CD14-positive monocyte (primary cell): Measurements from ENCODE around the gene SLMAP. TPM values are rescaled to one million over a fixed set of nuclear protein-coding genes. Genes with fewer than 3 reads are reported as not detected.

Source experiments
- DNase-seq, 3 donors: peaks; one replicate each; pipeline ENCODE4 v3.0.0-alpha.2; 2011 to 2022
- H2AFZ ChIP-seq: 2 replicates; pipeline ENCODE4 v1.6.0; 2012; ENCODE audit warnings: mild to moderate bottlenecking, low read depth, low read length, inconsistent platforms; ENCODE audit not compliant: insufficient read depth, poor library complexity, severe bottlenecking
- H3K27ac ChIP-seq, 2 donors: 1 replicate in 1 of 2; 2 replicates in 1 of 2; pipeline ENCODE4 v1.5.1; 2012 to 2013; ENCODE audit warnings: low read length in 2 of 2, control low read depth in 1 of 2, inconsistent platforms in 1 of 2, low read depth in 1 of 2, mild to moderate bottlenecking in 1 of 2
- H3K27me3 ChIP-seq, 2 donors: one replicate each; pipeline versions ENCODE4 v1.6.0 to v1.6.1; 2011 to 2013; ENCODE audit warnings: low read length in 2 of 2; ENCODE audit not compliant: control insufficient read depth in 2 of 2, insufficient read depth in 2 of 2
- H3K36me3 ChIP-seq, 2 donors: replicated peaks in 1 of 2; 1 replicate in 1 of 2; 2 replicates in 1 of 2; pipeline versions ENCODE4 v1.5.1 to v1.6.1; 2012 to 2013; ENCODE audit warnings: low read length in 2 of 2, control low read depth in 1 of 2, inconsistent platforms in 1 of 2, mild to moderate bottlenecking in 1 of 2; ENCODE audit not compliant: insufficient read depth in 2 of 2, control insufficient read depth in 1 of 2
- H3K4me1 ChIP-seq, 2 donors: 1 replicate in 1 of 2; 2 replicates in 1 of 2; pipeline versions ENCODE4 v1.5.1 to v1.6.1; 2012 to 2013; ENCODE audit warnings: low read length in 2 of 2, control low read depth in 1 of 2, inconsistent platforms in 1 of 2, mild to moderate bottlenecking in 1 of 2, moderate library complexity in 1 of 2; ENCODE audit not compliant: insufficient read depth in 2 of 2, control insufficient read depth in 1 of 2
- H3K4me2 ChIP-seq: replicated peaks from 2 replicates; pipeline ENCODE3; 2012; ENCODE audit warnings: low read length, moderate library complexity, mild to moderate bottlenecking; ENCODE audit not compliant: poor library complexity, severe bottlenecking; ENCODE audit errors: extremely low read depth
- H3K4me3 ChIP-seq, 3 experiments: fragments of 200-600 bp in 1 of 3; sonication (generic) in 1 of 3; replicated peaks in 1 of 3; 1 replicate in 2 of 3; 2 replicates in 1 of 3; pipeline ENCODE4 v1.5.1; 2011 to 2013; ENCODE audit warnings: low read length in 3 of 3, mild to moderate bottlenecking in 3 of 3, control low read depth in 2 of 3, low read depth in 2 of 3, inconsistent platforms in 1 of 3, moderate library complexity in 1 of 3
- H3K79me2 ChIP-seq: 2 replicates; pipeline ENCODE4 v1.6.0; 2012; ENCODE audit warnings: mild to moderate bottlenecking, control low read depth, inconsistent platforms, low read length, moderate library complexity; ENCODE audit not compliant: insufficient read depth
- H3K9ac ChIP-seq: 2 replicates; pipeline ENCODE4 v1.6.0; 2017; ENCODE audit warnings: low read length, mild to moderate bottlenecking; ENCODE audit not compliant: insufficient read depth, poor library complexity, severe bottlenecking
- H3K9me3 ChIP-seq, 2 donors: replicated peaks in 1 of 2; 1 replicate in 1 of 2; 2 replicates in 1 of 2; pipeline versions ENCODE4 v1.5.1 to v1.6.1; 2012 to 2013; ENCODE audit warnings: low read length in 2 of 2, control low read depth in 1 of 2; ENCODE audit not compliant: control insufficient read depth in 1 of 2, insufficient read depth in 1 of 2
- H4K20me1 ChIP-seq: 2 replicates; pipeline ENCODE4 v1.6.0; 2012; ENCODE audit warnings: mild to moderate bottlenecking, low read length, control low read depth, moderate library complexity; ENCODE audit not compliant: insufficient read depth
- H3K27ac Mint-ChIP-seq, 7 donors: one replicate each; pipeline ENCODE4 v1.8.0; 2020; ENCODE audit warnings: mild to moderate bottlenecking in 7 of 7, mixed read lengths in 7 of 7, moderate library complexity in 6 of 7, inconsistent platforms in 2 of 7
- H3K27me3 Mint-ChIP-seq, 3 donors: one replicate each; pipeline ENCODE4 v1.8.0; 2021 to 2022; ENCODE audit warnings: low read depth in 3 of 3, mild to moderate bottlenecking in 3 of 3, mixed read lengths in 3 of 3, moderate library complexity in 3 of 3, inconsistent platforms in 1 of 3
- H3K36me3 Mint-ChIP-seq, 2 donors: one replicate each; pipeline ENCODE4 v1.8.0; 2020; ENCODE audit warnings: mixed read lengths in 2 of 2, inconsistent platforms in 1 of 2, mild to moderate bottlenecking in 1 of 2
- H3K4me1 Mint-ChIP-seq: one replicate; pipeline ENCODE4 v1.8.0; 2020; ENCODE audit warnings: mild to moderate bottlenecking, mixed read lengths
- H3K4me3 Mint-ChIP-seq, 2 donors: one replicate each; pipeline ENCODE4 v1.8.0; 2020; ENCODE audit warnings: mild to moderate bottlenecking in 2 of 2, mixed read lengths in 2 of 2, moderate library complexity in 1 of 2
- H3K9me3 Mint-ChIP-seq, 7 donors: one replicate each; pipeline ENCODE4 v1.8.0; 2020 to 2022; ENCODE audit warnings: mixed read lengths in 7 of 7, mild to moderate bottlenecking in 6 of 7, moderate library complexity in 6 of 7, inconsistent platforms in 2 of 7
- CTCF ChIP-seq: fragments of 200-600 bp; IDR thresholded peaks from one replicate; pipeline ENCODE4 v1.8.0; 2022; ENCODE audit warnings: antibody characterized with exemption, mild to moderate bottlenecking
- WGBS: methylation state at CpG from one replicate; pipeline ENCODE4 v1.1.5; 2013; ENCODE audit warnings: missing lambda C conversion rate; ENCODE audit not compliant: insufficient coverage; 5-methylcytosine and 5-hydroxymethylcytosine counted together
- intact Hi-C, 2 donors: fragments of 100-400 bp; cut with micrococcal nuclease; formaldehyde crosslinking; loops; one replicate each; pipeline versions ENCODE4 v1.15.0 to v1.15.1; 2023
- polyA plus RNA-seq, 3 donors: library from polyadenylated mRNA; depleted of rRNA in 1 of 3; unstranded in 2 of 3; stranded (reverse) in 1 of 3; fragments of 300-500 nt in 2 of 3; fragments of >200 nt in 1 of 3; fragmentation: Illumina TruSeq in 2 of 3; gene quantifications; 1 replicate in 2 of 3; 2 replicates in 1 of 3; pipeline ENCODE4 v1.2.3, GENCODE V29; 2012 to 2021

Gene SLMAP
- polyA plus RNA-seq, 3 donors = 12.3 to 17.6 (median 16.1) TPM

GRCh38 chr3:57923101-57923500 is 167.0 kb downstream of the SLMAP start:
- Histone ChIP-seq H3K4me2 (no peak overlapping the region), H3K9ac (no peak overlapping the region), H3K27me3 (no peaks in the 10 kb centered on the region), H3K36me3 (peaks cover 49 to 93% of the 10 kb centered on the region in 2 donors), H3K4me1 (no peaks in the 10 kb centered on the region), H4K20me1 (no peaks in the 10 kb centered on the region), H2AFZ (no peak overlapping the region), H3K79me2 (no peaks in the 10 kb centered on the region), H3K27ac (no peak overlapping the region), H3K4me3 (no peak overlapping the region), H3K9me3 (no peaks in the 10 kb centered on the region)
- intact Hi-C loops = no loop called here
- peaks cover 71 to 90% of the 10 kb centered on the region in 2 donors for H3K36me3 Mint-ChIP-seq
- no peak for TF ChIP-seq CTCF
- peaks cover 5% of the 10 kb centered on the region for H3K4me1 Mint-ChIP-seq
- no peak for DNase-seq
- H3K9me3 Mint-ChIP-seq = no peaks in the 10 kb centered on the region
- H3K4me3 Mint-ChIP-seq = no peak overlapping the region
- no peaks in the 10 kb centered on the region for H3K27me3 Mint-ChIP-seq
- no peak overlapping the region for H3K27ac Mint-ChIP-seq

DNA sequence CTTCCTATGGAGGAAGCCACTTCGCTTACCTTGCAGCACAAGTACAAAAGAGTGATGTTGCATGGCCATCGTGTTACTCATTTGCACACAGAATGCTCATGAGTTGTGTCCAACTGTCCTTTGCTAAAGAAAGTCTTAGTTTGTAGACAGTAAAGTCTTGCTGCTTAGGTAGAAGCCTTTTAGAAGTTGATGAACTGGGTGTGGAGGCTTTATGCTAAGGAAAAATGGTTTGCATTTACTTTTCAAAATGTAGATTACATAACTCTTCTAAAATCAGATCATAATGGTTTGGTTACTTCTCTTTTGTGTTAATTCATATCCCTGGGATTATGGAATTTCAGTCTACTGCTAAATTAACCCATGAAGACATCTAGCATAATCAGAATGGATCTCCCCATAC is 167.6 kb downstream of the SLMAP start:
- TF ChIP-seq CTCF = no peak
- H3K27ac Mint-ChIP-seq = peak overlapping the region in 1 of 7 donors; percentile 32
- Histone ChIP-seq H3K9me3 (no peaks in the 10 kb centered on the region), H3K4me3 (no peak overlapping the region), H4K20me1 (no peaks in the 10 kb centered on the region), H3K9ac (no peak overlapping the region), H3K79me2 (no peaks in the 10 kb centered on the region), H2AFZ (no peak overlapping the region), H3K27ac (no peak overlapping the region), H3K27me3 (no peaks in the 10 kb centered on the region), H3K4me2 (no peak overlapping the region), H3K4me1 (no peaks in the 10 kb centered on the region), H3K36me3 (peaks cover 44 to 91% of the 10 kb centered on the region in 2 donors)
- H3K9me3 Mint-ChIP-seq = no peaks in the 10 kb centered on the region
- 95% methylated on average over 2 of the region's 2 CpGs for WGBS
- peaks cover 70 to 83% of the 10 kb centered on the region in 2 donors for H3K36me3 Mint-ChIP-seq
- intact Hi-C loops = no loop called here
- no peak for DNase-seq
- H3K4me3 Mint-ChIP-seq = no peak overlapping the region
- no peaks in the 10 kb centered on the region for H3K27me3 Mint-ChIP-seq
- peaks cover 5% of the 10 kb centered on the region for H3K4me1 Mint-ChIP-seq
